NOMO-1 (cell line): Measurements from ENCODE around the gene TTC16.
A peak's percentile ranks its signal among the peaks of the same experiment; 100 is the strongest.

Experiments
- DNase-seq, 2 experiments: peaks; one replicate each; lab custom pipeline; 2025; ENCODE audit not compliant: unreplicated experiment in 2 of 2; lab: John Stamatoyannopoulos, UW

Gene TTC16

GRCh38 chr9:127763918-127764384 lies 48.1 kb downstream of the TTC16 start:
- DNase-seq, result no peak

- DNase-seq, result no peak
Measured at GRCh38 chr9:127765418-127765817, 49.5 kb downstream of the TTC16 start.

- DNase-seq, result no peak
Measured at GRCh38 chr9:127767410-127767809, 51.5 kb downstream of the TTC16 start.

GRCh38 chr9:127767909-127768331 lies 52.0 kb downstream of the TTC16 start:
- no peak for DNase-seq

- DNase-seq, result no peak
Measured at GRCh38 chr9:127768698-127769097, 52.8 kb downstream of the TTC16 start.

GRCh38 chr9:127769101-127769500 lies 53.2 kb downstream of the TTC16 start:
- DNase-seq, result no peak

- no peak for DNase-seq
Measured at GRCh38 chr9:127769929-127770582, 54.2 kb downstream of the TTC16 start.

GRCh38 chr9:127770583-127770904 lies 54.7 kb downstream of the TTC16 start:
- DNase-seq, result no peak

GRCh38 chr9:127770905-127771569 lies 55.2 kb downstream of the TTC16 start:
- DNase-seq, result peak; percentile 97 to 99

GRCh38 chr9:127771570-127772189 lies 55.8 kb downstream of the TTC16 start:
- DNase-seq, result no peak

- no peak for DNase-seq
Measured at GRCh38 chr9:127772603-127773002, 56.7 kb downstream of the TTC16 start.

GRCh38 chr9:127773272-127773671 lies 57.4 kb downstream of the TTC16 start:
- DNase-seq, result no peak

GRCh38 chr9:127773981-127774380 lies 58.1 kb downstream of the TTC16 start:
- DNase-seq, result no peak

GRCh38 chr9:127776195-127776923 lies 60.5 kb downstream of the TTC16 start:
- peak; percentile 59 to 63 for DNase-seq

- no peak for DNase-seq
Measured at GRCh38 chr9:127776924-127777289, 61.0 kb downstream of the TTC16 start.

GRCh38 chr9:127777368-127777980 lies 61.6 kb downstream of the TTC16 start:
- DNase-seq, result no peak

- peak; percentile 70 to 73 for DNase-seq
Measured at GRCh38 chr9:127778280-127779135, 62.6 kb downstream of the TTC16 start, which contains the start of gene SH2D3C. Gene SH2D3C (minus strand): TSS chr9:127778666. CDS start chr9:127778627, 39 bp downstream.

GRCh38 chr9:127779136-127779981 lies 63.5 kb downstream of the TTC16 start:
- DNase-seq, result peak; percentile 71 to 74
